Vagina (tissue), 2 donors: ENCODE results near the gene CYP46A1.

Experiments
- POLR2A ChIP-seq, 2 donors: fragments of 450-650 bp; IDR thresholded peaks; one replicate each; pipeline ENCODE4 v1.6.1; 2017; ENCODE audit warnings: antibody characterized with exemption in 2 of 2, mild to moderate bottlenecking in 2 of 2, moderate library complexity in 2 of 2
- POLR2AphosphoS5 ChIP-seq, 2 donors: sonication (generic); formaldehyde crosslinking; IDR thresholded peaks; one replicate each; pipeline ENCODE4 v1.9.0; 2017; ENCODE audit warnings: antibody characterized with exemption in 2 of 2, mild to moderate bottlenecking in 2 of 2, low read depth in 1 of 2; ENCODE audit not compliant: insufficient read depth in 1 of 2
- TF ChIP-seq, protein P1 (sequence below), 3 experiments: fragments of 450-650 bp in 2 of 3; fragments of 200-600 bp in 1 of 3; sonication (generic) in 1 of 3; IDR thresholded peaks; one replicate each; pipeline ENCODE4 v1.5.1; 2017 to 2019; ENCODE audit warnings: antibody characterized with exemption in 3 of 3, mild to moderate bottlenecking in 2 of 3, moderate library complexity in 2 of 3

DNA sequence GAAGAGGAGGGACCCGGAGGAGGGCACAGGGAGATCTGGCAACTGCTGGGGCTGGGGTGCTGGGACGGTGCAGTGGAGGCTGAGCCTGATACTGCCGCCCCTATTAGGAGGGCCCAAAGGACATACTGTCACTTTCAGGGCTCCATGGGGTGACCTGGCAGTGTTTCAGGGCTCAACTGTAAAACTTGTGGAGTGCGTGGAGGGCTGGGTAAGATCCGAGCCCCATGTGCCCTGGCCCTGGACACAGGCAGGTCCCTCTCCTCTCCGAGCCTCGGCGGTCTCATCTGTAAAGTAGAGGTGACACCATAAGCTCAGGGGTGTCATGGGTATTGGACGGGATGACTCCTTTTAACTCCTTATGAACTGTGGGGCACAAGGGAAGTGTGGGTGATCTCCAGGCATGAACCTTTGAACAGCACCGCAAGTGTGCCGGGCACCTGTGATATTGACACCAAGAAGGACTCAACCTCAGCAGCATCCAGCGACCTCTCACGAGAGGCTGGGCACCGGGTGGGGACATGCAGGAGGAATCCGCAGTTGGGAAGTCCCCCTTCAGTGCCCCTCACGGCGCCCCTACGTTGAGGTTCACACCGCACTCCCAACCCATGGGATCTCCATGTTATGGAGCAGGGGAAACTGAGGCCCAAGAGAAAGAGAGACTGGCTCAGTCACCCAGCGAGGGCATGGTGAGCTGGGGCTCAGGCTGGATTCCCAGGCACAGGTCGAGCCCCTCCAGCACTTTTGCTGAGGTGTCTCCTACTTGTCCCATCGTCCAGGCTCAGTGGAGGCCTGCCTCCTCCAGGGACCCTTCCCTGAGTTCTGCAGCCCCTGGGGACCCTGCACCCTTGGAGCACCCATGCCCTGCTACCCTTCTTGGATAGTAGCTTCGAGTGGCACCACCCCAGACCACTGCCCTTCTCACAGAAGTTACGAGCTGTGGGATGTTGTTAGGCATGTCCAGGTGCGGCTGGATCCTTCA, 58.7 kb downstream of the CYP46A1 start:
- TF ChIP-seq, protein P1, sequence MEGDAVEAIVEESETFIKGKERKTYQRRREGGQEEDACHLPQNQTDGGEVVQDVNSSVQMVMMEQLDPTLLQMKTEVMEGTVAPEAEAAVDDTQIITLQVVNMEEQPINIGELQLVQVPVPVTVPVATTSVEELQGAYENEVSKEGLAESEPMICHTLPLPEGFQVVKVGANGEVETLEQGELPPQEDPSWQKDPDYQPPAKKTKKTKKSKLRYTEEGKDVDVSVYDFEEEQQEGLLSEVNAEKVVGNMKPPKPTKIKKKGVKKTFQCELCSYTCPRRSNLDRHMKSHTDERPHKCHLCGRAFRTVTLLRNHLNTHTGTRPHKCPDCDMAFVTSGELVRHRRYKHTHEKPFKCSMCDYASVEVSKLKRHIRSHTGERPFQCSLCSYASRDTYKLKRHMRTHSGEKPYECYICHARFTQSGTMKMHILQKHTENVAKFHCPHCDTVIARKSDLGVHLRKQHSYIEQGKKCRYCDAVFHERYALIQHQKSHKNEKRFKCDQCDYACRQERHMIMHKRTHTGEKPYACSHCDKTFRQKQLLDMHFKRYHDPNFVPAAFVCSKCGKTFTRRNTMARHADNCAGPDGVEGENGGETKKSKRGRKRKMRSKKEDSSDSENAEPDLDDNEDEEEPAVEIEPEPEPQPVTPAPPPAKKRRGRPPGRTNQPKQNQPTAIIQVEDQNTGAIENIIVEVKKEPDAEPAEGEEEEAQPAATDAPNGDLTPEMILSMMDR (IDR thresholded peaks at IDR 0.05), result no peak
- no peak for TF ChIP-seq POLR2A (IDR thresholded peaks at IDR 0.05)
- no peak for TF ChIP-seq POLR2AphosphoS5 (IDR thresholded peaks at IDR 0.05; ENCODE audit: insufficient read depth in 1 of 2, low read depth in 1 of 2)
